NOMO-1 (cell line): ENCODE results near the gene TNF.
A peak's percentile ranks its signal among the peaks of the same experiment; 100 is the strongest.

Experiments
- DNase-seq, 2 experiments: peaks; one replicate each; lab custom pipeline; 2025; ENCODE audit not compliant: unreplicated experiment in 2 of 2; lab: John Stamatoyannopoulos, UW

Gene TNF

GRCh38 chr6:31572041-31572911 lies 3.1 kb upstream of the TNF start, which contains the start of gene LTA:
LTA (plus strand) TSS chr6:31572289; CDS start chr6:31572743, 454 bp downstream.
- no peak for DNase-seq

GRCh38 chr6:31573239-31574105 lies 1.9 kb upstream of the TNF start:
- no peak for DNase-seq

DNA sequence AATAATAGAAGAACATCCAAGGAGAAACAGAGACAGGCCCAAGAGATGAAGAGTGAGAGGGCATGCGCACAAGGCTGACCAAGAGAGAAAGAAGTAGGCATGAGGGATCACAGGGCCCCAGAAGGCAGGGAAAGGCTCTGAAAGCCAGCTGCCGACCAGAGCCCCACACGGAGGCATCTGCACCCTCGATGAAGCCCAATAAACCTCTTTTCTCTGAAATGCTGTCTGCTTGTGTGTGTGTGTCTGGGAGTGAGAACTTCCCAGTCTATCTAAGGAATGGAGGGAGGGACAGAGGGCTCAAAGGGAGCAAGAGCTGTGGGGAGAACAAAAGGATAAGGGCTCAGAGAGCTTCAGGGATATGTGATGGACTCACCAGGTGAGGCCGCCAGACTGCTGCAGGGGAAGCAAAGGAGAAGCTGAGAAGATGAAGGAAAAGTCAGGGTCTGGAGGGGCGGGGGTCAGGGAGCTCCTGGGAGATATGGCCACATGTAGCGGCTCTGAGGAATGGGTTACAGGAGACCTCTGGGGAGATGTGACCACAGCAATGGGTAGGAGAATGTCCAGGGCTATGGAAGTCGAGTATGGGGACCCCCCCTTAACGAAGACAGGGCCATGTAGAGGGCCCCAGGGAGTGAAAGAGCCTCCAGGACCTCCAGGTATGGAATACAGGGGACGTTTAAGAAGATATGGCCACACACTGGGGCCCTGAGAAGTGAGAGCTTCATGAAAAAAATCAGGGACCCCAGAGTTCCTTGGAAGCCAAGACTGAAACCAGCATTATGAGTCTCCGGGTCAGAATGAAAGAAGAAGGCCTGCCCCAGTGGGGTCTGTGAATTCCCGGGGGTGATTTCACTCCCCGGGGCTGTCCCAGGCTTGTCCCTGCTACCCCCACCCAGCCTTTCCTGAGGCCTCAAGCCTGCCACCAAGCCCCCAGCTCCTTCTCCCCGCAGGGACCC lies 981 bp upstream of the TNF start:
- DNase-seq = no peak

GRCh38 chr6:31575952-31576685 lies 754 bp downstream of the TNF start:
- no peak for DNase-seq

- DNase-seq = no peak
Observed at GRCh38 chr6:31576897-31577578, 1.7 kb downstream of the TNF start.

- DNase-seq = no peak
Observed at GRCh38 chr6:31577579-31577966, 2.2 kb downstream of the TNF start.

DNA sequence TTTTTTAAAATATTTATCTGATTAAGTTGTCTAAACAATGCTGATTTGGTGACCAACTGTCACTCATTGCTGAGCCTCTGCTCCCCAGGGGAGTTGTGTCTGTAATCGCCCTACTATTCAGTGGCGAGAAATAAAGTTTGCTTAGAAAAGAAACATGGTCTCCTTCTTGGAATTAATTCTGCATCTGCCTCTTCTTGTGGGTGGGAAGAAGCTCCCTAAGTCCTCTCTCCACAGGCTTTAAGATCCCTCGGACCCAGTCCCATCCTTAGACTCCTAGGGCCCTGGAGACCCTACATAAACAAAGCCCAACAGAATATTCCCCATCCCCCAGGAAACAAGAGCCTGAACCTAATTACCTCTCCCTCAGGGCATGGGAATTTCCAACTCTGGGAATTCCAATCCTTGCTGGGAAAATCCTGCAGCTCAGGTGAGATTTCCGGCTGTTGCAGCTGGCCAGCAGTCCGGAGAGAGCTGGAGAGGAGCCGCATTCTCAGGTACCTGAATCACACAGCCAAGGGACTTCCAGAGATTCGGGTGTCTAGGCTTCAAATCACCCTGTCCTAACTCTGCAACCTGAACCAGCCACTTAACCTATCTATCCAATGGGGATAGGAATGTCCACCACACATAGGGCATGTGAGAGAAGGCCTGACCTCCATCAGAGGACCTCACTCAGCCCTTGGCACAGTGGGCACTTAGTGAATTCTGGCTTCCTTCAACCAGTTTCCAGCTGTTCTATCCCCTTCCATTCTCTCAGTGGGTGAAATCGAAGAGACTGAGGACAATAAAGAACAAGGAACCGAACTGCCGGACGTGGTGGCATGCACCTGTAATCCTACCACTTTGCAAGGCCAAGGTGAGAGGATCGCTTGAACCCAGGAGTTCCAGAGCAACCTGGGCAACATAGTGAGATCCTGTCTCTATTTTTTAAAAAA lies 3.1 kb downstream of the TNF start:
- no peak for DNase-seq

DNA sequence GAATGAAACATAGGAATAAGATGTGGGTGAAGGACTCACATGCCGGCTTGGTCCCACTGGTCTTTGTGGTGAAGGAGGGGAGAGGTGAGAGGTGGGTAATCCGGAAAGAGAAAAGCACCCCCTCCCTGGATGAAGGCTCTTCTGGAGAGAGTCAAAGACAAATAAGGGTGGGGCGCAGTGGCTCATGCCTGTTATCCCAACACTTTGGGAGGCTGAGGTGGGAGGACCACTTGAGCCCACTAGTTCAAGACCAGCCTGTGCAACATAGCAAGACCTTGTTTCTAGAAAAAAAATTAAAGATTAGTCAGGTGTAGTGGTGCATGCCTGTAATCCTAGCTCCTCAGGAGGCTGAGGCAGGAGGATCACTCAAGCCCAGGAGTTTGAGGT lies 3.7 kb downstream of the TNF start:
- no peak for DNase-seq

GRCh38 chr6:31579546-31580437 lies 4.4 kb downstream of the TNF start:
- no peak for DNase-seq

- no peak for DNase-seq
Observed at GRCh38 chr6:31580438-31580740, 5.0 kb downstream of the TNF start.

DNA sequence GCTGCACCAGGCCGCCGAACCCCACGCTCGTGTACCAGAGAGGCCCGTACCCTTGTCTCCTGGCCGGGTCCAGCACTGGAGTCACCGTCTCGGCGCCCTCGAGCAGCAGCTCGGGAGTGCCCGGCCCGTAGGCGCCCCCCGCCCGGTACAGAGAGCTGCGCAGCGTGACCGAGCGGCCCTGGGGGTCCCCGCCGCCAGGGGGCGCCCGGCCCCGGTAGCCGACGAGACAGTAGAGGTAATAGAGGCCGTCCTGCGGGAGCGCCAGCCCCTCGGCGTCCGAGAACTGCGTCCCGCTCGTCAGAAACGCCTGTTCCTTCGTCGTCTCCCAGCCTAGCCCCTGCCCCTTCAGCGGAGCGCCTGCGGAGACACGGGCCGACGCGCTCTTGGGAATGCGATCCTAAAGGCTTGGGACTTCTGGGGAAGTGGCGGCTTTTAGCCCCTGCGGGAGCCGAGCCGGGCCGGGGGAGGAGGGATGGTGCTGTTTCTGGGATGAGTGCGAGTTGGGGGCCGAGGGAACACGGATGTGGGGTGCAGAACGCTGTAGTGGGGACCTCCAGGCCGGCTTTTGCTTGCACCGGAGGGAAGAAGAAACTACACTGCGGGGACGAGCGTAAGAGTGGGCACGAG lies 5.6 kb downstream of the TNF start:
- peak; percentile 76 to 92 for DNase-seq

GRCh38 chr6:31581434-31582229 lies 6.3 kb downstream of the TNF start:
- no peak for DNase-seq

- no peak for DNase-seq
Observed at GRCh38 chr6:31582230-31582643, 6.9 kb downstream of the TNF start, which contains the start of gene LTB. LTB (minus strand) TSS chr6:31582424; CDS start chr6:31582417, 7 bp downstream.

DNA sequence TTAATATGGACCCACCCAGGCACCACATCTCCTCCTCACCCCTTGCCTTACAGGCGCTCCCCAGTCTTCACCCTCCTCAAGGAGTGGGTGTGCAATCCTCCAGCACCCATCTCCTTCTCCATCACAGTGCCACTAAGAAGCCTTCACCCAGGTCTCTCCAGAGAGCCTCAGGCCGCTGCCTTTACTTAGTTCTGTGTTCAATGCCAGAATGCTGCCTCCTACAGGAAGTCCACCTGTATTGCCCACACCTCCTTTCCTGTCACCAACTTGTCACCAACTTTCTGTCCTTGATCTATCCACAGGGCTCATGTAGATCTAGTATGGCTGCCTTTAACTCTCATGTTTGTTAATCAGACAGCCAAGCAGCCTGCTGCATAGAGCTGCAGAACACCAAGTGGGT lies 10.1 kb downstream of the TNF start:
- peak; percentile 59 to 62 for DNase-seq

GRCh38 chr6:31586008-31586407 lies 10.6 kb downstream of the TNF start, which contains the start of gene LST1:
LST1 (plus strand) TSS chr6:31586277; CDS start chr6:31587300, 1,023 bp downstream.
- peak; percentile 86 to 88 for DNase-seq
